Measurements from ENCODE around the gene MBLAC1.

DNA sequence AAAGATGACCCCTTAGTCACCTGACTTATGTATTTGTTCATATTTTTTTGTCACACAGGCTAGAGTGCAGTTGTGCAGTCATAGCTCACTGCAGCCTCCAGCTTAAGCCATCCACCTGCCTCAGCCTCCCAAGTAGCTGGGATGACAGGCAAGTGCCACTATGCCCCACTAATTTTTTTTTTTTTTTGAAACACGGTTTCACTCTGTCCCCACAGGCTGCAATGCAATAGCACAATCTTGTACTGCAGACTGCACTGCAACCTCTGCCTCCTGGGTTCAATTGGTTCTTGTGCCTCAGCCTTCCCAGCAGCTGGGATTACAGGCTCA, 1.8 kb downstream of the MBLAC1 start:
- no peak for TF ChIP-seq POLR2AphosphoS5 (IDR thresholded peaks at IDR 0.05)
- no peak for TF ChIP-seq POLR2A (IDR thresholded peaks at IDR 0.05; ENCODE audit: low read depth)
- TF ChIP-seq, protein P1, sequence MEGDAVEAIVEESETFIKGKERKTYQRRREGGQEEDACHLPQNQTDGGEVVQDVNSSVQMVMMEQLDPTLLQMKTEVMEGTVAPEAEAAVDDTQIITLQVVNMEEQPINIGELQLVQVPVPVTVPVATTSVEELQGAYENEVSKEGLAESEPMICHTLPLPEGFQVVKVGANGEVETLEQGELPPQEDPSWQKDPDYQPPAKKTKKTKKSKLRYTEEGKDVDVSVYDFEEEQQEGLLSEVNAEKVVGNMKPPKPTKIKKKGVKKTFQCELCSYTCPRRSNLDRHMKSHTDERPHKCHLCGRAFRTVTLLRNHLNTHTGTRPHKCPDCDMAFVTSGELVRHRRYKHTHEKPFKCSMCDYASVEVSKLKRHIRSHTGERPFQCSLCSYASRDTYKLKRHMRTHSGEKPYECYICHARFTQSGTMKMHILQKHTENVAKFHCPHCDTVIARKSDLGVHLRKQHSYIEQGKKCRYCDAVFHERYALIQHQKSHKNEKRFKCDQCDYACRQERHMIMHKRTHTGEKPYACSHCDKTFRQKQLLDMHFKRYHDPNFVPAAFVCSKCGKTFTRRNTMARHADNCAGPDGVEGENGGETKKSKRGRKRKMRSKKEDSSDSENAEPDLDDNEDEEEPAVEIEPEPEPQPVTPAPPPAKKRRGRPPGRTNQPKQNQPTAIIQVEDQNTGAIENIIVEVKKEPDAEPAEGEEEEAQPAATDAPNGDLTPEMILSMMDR (IDR thresholded peaks at IDR 0.05): no peak
- TF ChIP-seq EP300 (IDR thresholded peaks at IDR 0.05): no peak
